Prostate gland (tissue), 2 donors: ENCODE measurements around the gene FKRP.

Experiments used
- CTCF ChIP-seq, 4 experiments: fragments of 200-600 bp in 2 of 4; fragments of 450-650 bp in 2 of 4; sonication (generic) in 2 of 4; IDR thresholded peaks; 1 replicate in 3 of 4; 2 replicates in 1 of 4; pipeline ENCODE4 v1.5.1; 2016 to 2019; ENCODE audit warnings: antibody characterized with exemption in 4 of 4, mild to moderate bottlenecking in 2 of 4, moderate library complexity in 2 of 4
- POLR2A ChIP-seq: fragments of 450-650 bp; IDR thresholded peaks from one replicate; pipeline ENCODE4 v1.6.1; 2016; ENCODE audit warnings: antibody characterized with exemption, mild to moderate bottlenecking
- POLR2AphosphoS5 ChIP-seq: sonication (generic); formaldehyde crosslinking; IDR thresholded peaks from one replicate; pipeline ENCODE4 v1.6.1; 2017; ENCODE audit warnings: antibody characterized with exemption

- TF ChIP-seq POLR2A (no peak), CTCF (IDR thresholded peaks at IDR 0.05) (no peak), POLR2AphosphoS5 (no peak)
These were observed 30.3 kb upstream of the FKRP start for GRCh38 chr19:46715620-46715974.
